GM12874 (cell line): Measurements from ENCODE around the gene CHM.

Experiments used
- CTCF ChIP-seq: IDR thresholded peaks from 2 replicates; pipeline ENCODE4 v1.5.1; 2011; ENCODE audit warnings: low read depth, mild to moderate bottlenecking, control low read depth, low read length, moderate library complexity; ENCODE audit not compliant: insufficient read depth

CHM gene

GRCh38 chrX:85865324-85865723 lies 182.0 kb downstream of the CHM start:
- TF ChIP-seq CTCF: no peak

GRCh38 chrX:85859426-85859825 lies 187.9 kb downstream of the CHM start:
- TF ChIP-seq CTCF: no peak

GRCh38 chrX:85851418-85851817 lies 195.9 kb downstream of the CHM start:
- no peak for TF ChIP-seq CTCF

- TF ChIP-seq CTCF: no peak
These were observed 210.5 kb downstream of the CHM start for GRCh38 chrX:85836868-85837267.

- TF ChIP-seq CTCF: no peak
These were observed 218.6 kb downstream of the CHM start for GRCh38 chrX:85828771-85829170.

GRCh38 chrX:85815203-85815751 lies 232.1 kb downstream of the CHM start:
- no peak for TF ChIP-seq CTCF
